ENCODE data around the gene ACLY.

The ACLY gene

GRCh38 chr17:41919165-41919817 lies 540 bp upstream of the ACLY start (continued):
- TF ChIP-seq AEBP2 (tag by site-specific recombination; IDR thresholded peaks at IDR 0.05; ENCODE audit: borderline replicate concordance) (no peak), ZSCAN23 (tag by site-specific recombination; IDR thresholded peaks at IDR 0.05) (0 out of 2 replicates have a peak, but pooled peaks have one; percentile 60), PRDM1 (tag by site-specific recombination; IDR thresholded peaks at IDR 0.05) (peak; percentile 85), PRDM6 (tag by site-specific recombination; IDR thresholded peaks at IDR 0.05) (no peak), ZNF274 (IDR thresholded peaks at IDR 0.05; ENCODE audit: low read length) (no peak), ZNF274 (tag by site-specific recombination; IDR thresholded peaks at IDR 0.05; ENCODE audit: borderline replicate concordance) (no peak), ZNF19 (tag by site-specific recombination; IDR thresholded peaks at IDR 0.05; ENCODE audit: low read depth) (no peak), GFI1B (tag by site-specific recombination; IDR thresholded peaks at IDR 0.05) (no peak), ZNF580 (tag by site-specific recombination; IDR thresholded peaks at IDR 0.05) (no peak), ZBTB10 (tag by site-specific recombination; IDR thresholded peaks at IDR 0.05) (no peak), ZNF366 (tag by site-specific recombination; conservative IDR thresholded peaks at IDR 0.05) (no peak; the same call in 1 of the 2 replicates), PRDM2 (tag by site-specific recombination; IDR thresholded peaks at IDR 0.05; ENCODE audit: borderline replicate concordance) (no peak), ZNF133 (tag by site-specific recombination; IDR thresholded peaks at IDR 0.05) (no peak), ZNF488 (tag by site-specific recombination; IDR thresholded peaks at IDR 0.05) (no peak), ZNF843 (tag by site-specific recombination; IDR thresholded peaks at IDR 0.05) (no peak), KLF1 (tag by site-specific recombination; IDR thresholded peaks at IDR 0.05) (peak; percentile 68), ZBTB6 (tag by site-specific recombination; IDR thresholded peaks at IDR 0.05) (no peak), ZNF311 (tag by site-specific recombination; IDR thresholded peaks at IDR 0.05; ENCODE audit: borderline replicate concordance) (no peak)

Data from HEK293 (cell line).